Measurements from ENCODE around the gene XRN2.
A peak's percentile ranks its signal among the peaks of the same experiment; 100 is the strongest.
"Not testable (repeated sequence)": the region's sequence is repeated elsewhere in the genome, so short reads cannot be mapped to it uniquely, and the experiment has no call there.

The XRN2 gene

GRCh38 chr20:21355981-21356380 is 52.9 kb downstream of the XRN2 start:
- no peak for DNase-seq

- no peak for DNase-seq
Observed at GRCh38 chr20:21356386-21356785, 53.3 kb downstream of the XRN2 start.

GRCh38 chr20:21357844-21358243 is 54.7 kb downstream of the XRN2 start:
- no peak for DNase-seq

GRCh38 chr20:21358737-21359136 is 55.6 kb downstream of the XRN2 start:
- DNase-seq = no peak

- no peak for DNase-seq
Observed at GRCh38 chr20:21360705-21361104, 57.6 kb downstream of the XRN2 start.

- no peak for DNase-seq
Observed at GRCh38 chr20:21361266-21361665, 58.1 kb downstream of the XRN2 start.

GRCh38 chr20:21364413-21364812 is 61.3 kb downstream of the XRN2 start:
- DNase-seq = no peak

GRCh38 chr20:21365771-21366170 is 62.6 kb downstream of the XRN2 start:
- no peak for DNase-seq

GRCh38 chr20:21366273-21366672 is 63.1 kb downstream of the XRN2 start:
- DNase-seq = not testable (repeated sequence)

- DNase-seq = no peak
Observed at GRCh38 chr20:21368791-21369190, 65.7 kb downstream of the XRN2 start.

GRCh38 chr20:21371193-21371592 is 68.1 kb downstream of the XRN2 start:
- no peak for DNase-seq

- DNase-seq = no peak
Observed at GRCh38 chr20:21372016-21372415, 68.9 kb downstream of the XRN2 start.

GRCh38 chr20:21373436-21373835 is 70.3 kb downstream of the XRN2 start:
- DNase-seq = no peak

- no peak for DNase-seq
Observed at GRCh38 chr20:21376626-21377025, 73.5 kb downstream of the XRN2 start.

- DNase-seq = no peak
Observed at GRCh38 chr20:21377701-21378100, 74.6 kb downstream of the XRN2 start.

- no peak for DNase-seq
Observed at GRCh38 chr20:21378259-21378658, 75.1 kb downstream of the XRN2 start.

GRCh38 chr20:21380711-21381110 is 77.6 kb downstream of the XRN2 start:
- DNase-seq = peak; percentile 41

GRCh38 chr20:21381619-21382018 is 78.5 kb downstream of the XRN2 start:
- no peak for DNase-seq

GRCh38 chr20:21384308-21384892 is 81.3 kb downstream of the XRN2 start:
- no peak for DNase-seq

- DNase-seq = no peak
Observed at GRCh38 chr20:21386111-21386510, 83.0 kb downstream of the XRN2 start.

- DNase-seq = no peak
Observed at GRCh38 chr20:21387528-21387927, 84.4 kb downstream of the XRN2 start.

GRCh38 chr20:21388566-21388965 is 85.4 kb downstream of the XRN2 start:
- DNase-seq = no peak

GRCh38 chr20:21389368-21389767 is 86.2 kb downstream of the XRN2 start:
- DNase-seq = no peak

- no peak for DNase-seq
Observed at GRCh38 chr20:21390768-21391167, 87.6 kb downstream of the XRN2 start.

- no peak for DNase-seq
Observed at GRCh38 chr20:21391185-21391971, 88.2 kb downstream of the XRN2 start.
